GM12892 (cell line): ENCODE data around the gene RRH.

Experiments used
- POLR2A ChIP-seq: IDR thresholded peaks from 2 replicates; pipeline ENCODE4 v1.6.1; 2011; ENCODE audit warnings: low read depth, low read length, control low read depth
- POLR2AphosphoS5 ChIP-seq: IDR thresholded peaks from 2 replicates; pipeline ENCODE4 v1.6.1; 2011; ENCODE audit warnings: low read depth, low read length, control low read depth
- TAF1 ChIP-seq: IDR thresholded peaks from 2 replicates; pipeline ENCODE4 v1.6.1; 2011; ENCODE audit warnings: low read depth, mild to moderate bottlenecking, control low read depth, low read length, borderline replicate concordance

GRCh38 chr4:109816082-109816442 is 11.7 kb upstream of the RRH start:
- TF ChIP-seq TAF1, result no peak
- no peak for TF ChIP-seq POLR2A
- TF ChIP-seq POLR2AphosphoS5, result no peak
